ENCODE data around the gene NUBP1. TPM values are rescaled to one million over a fixed set of nuclear protein-coding genes. Genes with fewer than 3 reads are reported as not detected.

Gene NUBP1
- total RNA-seq, 1 experiment from 2014 or later = 31.5 TPM

DNA sequence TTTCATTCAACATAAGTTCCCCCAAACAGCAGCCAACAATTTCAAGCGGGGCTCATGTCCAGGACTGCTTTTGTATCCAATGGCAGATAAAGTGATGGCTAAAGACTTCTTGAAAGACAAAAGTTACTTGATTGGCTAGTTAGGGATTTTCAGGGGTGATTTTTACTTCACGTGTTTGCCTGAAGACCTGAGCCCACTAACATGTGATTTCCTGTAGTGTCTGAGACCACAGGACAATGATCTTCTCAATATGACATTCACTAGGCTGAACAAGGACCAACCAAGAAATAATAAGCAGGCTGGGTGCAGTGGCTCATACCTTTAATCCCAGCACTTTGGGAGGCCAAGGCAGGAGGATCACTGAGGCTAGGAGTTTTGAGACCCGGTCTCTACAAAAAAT lies 64.6 kb downstream of the NUBP1 start:
- Histone ChIP-seq H3K79me2 (ENCODE audit: insufficient read depth, low read length) (no peaks in the 10 kb centered on the region), H3K4me1 (ENCODE audit: control insufficient read depth in 1 of 2, insufficient read depth in 2 of 2, low read length in 2 of 2) (no peaks in the 10 kb centered on the region), H3K27ac (ENCODE audit: low read depth, low read length) (no peak overlapping the region), H3K4me2 (ENCODE audit: low read length) (no peak overlapping the region), H2AFZ (ENCODE audit: low read depth, low read length, poor library complexity, severe bottlenecking) (no peak overlapping the region), H3K9me3 (ENCODE audit: control insufficient read depth in 1 of 2, insufficient read depth in 1 of 2, low read depth in 1 of 2, low read length in 2 of 2) (no peaks in the 10 kb centered on the region), H3K36me3 (ENCODE audit: control insufficient read depth in 1 of 2, insufficient read depth in 2 of 2, low read length in 2 of 2) (no peaks in the 10 kb centered on the region), H3K9me2 (ENCODE audit: insufficient read depth) (no peaks in the 10 kb centered on the region), H3K27me3 (ENCODE audit: insufficient read depth, low read length) (0 out of 2 replicates have a peak, but pooled peaks cover 2% of the 10 kb centered on the region), H3K4me3 (replicated peaks in 1 of 2; ENCODE audit: low read depth in 1 of 2, low read length in 2 of 2) (no peak overlapping the region), H4K20me1 (ENCODE audit: insufficient read depth) (no peaks in the 10 kb centered on the region), H3K9ac (ENCODE audit: low read length) (no peak overlapping the region)
- no peak for DNase-seq (ENCODE audit: low read depth, low spot score)
- ChIA-PET RAD21 (ENCODE audit: low non-redundant PET in 1 of 2, low total read pairs in 2 of 2, uncharacterized antibody in 2 of 2, unreplicated experiment in 2 of 2) (interaction anchor here in 1 of 2 experiments (0.6 kb wide), 1 partner anchor 26 kb away, joined by 7 read pairs; no protein-coding TSS in a partner anchor), POLR2A (no interaction called here), CTCF (no interaction called here)
- intact Hi-C loops (cut with micrococcal nuclease) = loop anchor here (10.0 kb wide), 1 partner anchor 107 kb away; no protein-coding TSS in a partner anchor
- TF ChIP-seq SP1 (IDR thresholded peaks at IDR 0.05; ENCODE audit: low read depth) (no peak), FOSL1 (IDR thresholded peaks at IDR 0.05; ENCODE audit: low read depth) (no peak), EGR1 (IDR thresholded peaks at IDR 0.05; ENCODE audit: low read depth) (no peak), EZH2phosphoT487 (IDR thresholded peaks at IDR 0.05; ENCODE audit: borderline replicate concordance) (no peak), ELF1 (IDR thresholded peaks at IDR 0.05; ENCODE audit: borderline replicate concordance, low read depth) (no peak)
- TF ChIP-seq, protein P1, sequence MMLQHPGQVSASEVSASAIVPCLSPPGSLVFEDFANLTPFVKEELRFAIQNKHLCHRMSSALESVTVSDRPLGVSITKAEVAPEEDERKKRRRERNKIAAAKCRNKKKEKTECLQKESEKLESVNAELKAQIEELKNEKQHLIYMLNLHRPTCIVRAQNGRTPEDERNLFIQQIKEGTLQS (IDR thresholded peaks at IDR 0.05) = no peak
- TF ChIP-seq, protein P2, sequence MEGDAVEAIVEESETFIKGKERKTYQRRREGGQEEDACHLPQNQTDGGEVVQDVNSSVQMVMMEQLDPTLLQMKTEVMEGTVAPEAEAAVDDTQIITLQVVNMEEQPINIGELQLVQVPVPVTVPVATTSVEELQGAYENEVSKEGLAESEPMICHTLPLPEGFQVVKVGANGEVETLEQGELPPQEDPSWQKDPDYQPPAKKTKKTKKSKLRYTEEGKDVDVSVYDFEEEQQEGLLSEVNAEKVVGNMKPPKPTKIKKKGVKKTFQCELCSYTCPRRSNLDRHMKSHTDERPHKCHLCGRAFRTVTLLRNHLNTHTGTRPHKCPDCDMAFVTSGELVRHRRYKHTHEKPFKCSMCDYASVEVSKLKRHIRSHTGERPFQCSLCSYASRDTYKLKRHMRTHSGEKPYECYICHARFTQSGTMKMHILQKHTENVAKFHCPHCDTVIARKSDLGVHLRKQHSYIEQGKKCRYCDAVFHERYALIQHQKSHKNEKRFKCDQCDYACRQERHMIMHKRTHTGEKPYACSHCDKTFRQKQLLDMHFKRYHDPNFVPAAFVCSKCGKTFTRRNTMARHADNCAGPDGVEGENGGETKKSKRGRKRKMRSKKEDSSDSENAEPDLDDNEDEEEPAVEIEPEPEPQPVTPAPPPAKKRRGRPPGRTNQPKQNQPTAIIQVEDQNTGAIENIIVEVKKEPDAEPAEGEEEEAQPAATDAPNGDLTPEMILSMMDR (IDR thresholded peaks at IDR 0.05 in 2 of 3, conservative IDR thresholded peaks at IDR 0.05 in 1 of 3; ENCODE audit: borderline replicate concordance in 1 of 3, insufficient read depth in 1 of 3, low read depth in 2 of 3, low read length in 2 of 3) = no peak
- no peak for ATAC-seq
- BruUV-seq (replicated peaks) = no TSS peak

DNA sequence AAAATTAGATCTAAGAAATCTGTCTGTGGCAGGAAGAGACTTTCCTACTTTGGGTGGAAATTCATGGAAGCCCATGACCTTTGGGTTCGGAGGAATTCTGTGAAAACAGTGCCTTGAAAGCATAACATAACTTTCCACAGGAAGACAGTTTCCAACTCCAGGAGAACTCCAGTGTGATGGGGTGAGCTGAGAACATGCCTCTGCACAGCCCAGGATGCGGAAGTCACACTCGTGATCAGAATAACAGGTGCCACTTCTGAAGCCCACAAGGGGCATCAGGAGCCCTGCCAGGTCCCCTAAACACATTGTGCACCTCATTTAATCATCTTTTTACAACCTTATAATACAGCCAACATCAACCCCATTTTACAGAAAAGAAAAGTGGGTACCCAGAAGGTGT lies 65.2 kb downstream of the NUBP1 start:
- H3K36me3 ChIP-seq (ENCODE audit: control insufficient read depth in 1 of 2, insufficient read depth in 2 of 2, low read length in 2 of 2) = no peaks in the 10 kb centered on the region
- H4K20me1 ChIP-seq (ENCODE audit: insufficient read depth) = no peaks in the 10 kb centered on the region
- H3K27ac ChIP-seq (ENCODE audit: low read depth, low read length) = no peak overlapping the region
- no peaks in the 10 kb centered on the region for H3K79me2 ChIP-seq (ENCODE audit: insufficient read depth, low read length)
- RAD21 ChIA-PET (ENCODE audit: low non-redundant PET in 1 of 2, low total read pairs in 2 of 2, uncharacterized antibody in 2 of 2, unreplicated experiment in 2 of 2) = no interaction called here
- BruUV-seq (replicated peaks) = no TSS peak
- POLR2A ChIA-PET = no interaction called here
- no peaks in the 10 kb centered on the region for H3K9me2 ChIP-seq (ENCODE audit: insufficient read depth)
- H3K27me3 ChIP-seq (ENCODE audit: insufficient read depth, low read length) = 0 out of 2 replicates have a peak, but pooled peaks cover 2% of the 10 kb centered on the region
- no peaks in the 10 kb centered on the region for H3K9me3 ChIP-seq (ENCODE audit: control insufficient read depth in 1 of 2, insufficient read depth in 1 of 2, low read depth in 1 of 2, low read length in 2 of 2)
- H3K9ac ChIP-seq (ENCODE audit: low read length) = no peak overlapping the region
- CTCF ChIA-PET = no interaction called here
- DNase-seq (ENCODE audit: low read depth, low spot score) (no peak), ATAC-seq (no peak)
- H3K4me2 ChIP-seq (ENCODE audit: low read length) = no peak overlapping the region
- H2AFZ ChIP-seq (ENCODE audit: low read depth, low read length, poor library complexity, severe bottlenecking) = no peak overlapping the region
- intact Hi-C loops (cut with micrococcal nuclease) = loop anchor here (10.0 kb wide), 1 partner anchor 106 kb away; no protein-coding TSS in a partner anchor
- H3K4me1 ChIP-seq (ENCODE audit: control insufficient read depth in 1 of 2, insufficient read depth in 2 of 2, low read length in 2 of 2) = no peaks in the 10 kb centered on the region
- H3K4me3 ChIP-seq (replicated peaks in 1 of 2; ENCODE audit: low read depth in 1 of 2, low read length in 2 of 2) = no peak overlapping the region
- no peak for TF ChIP-seq JUND (IDR thresholded peaks at IDR 0.05)
- no peak for TF ChIP-seq SIN3A (IDR thresholded peaks at IDR 0.05; ENCODE audit: low read depth)
- TF ChIP-seq, protein P2 (IDR thresholded peaks at IDR 0.05 in 2 of 3, conservative IDR thresholded peaks at IDR 0.05 in 1 of 3; ENCODE audit: borderline replicate concordance in 1 of 3, insufficient read depth in 1 of 3, low read depth in 2 of 3, low read length in 2 of 3) = no peak
- no peak for TF ChIP-seq ZFX (IDR thresholded peaks at IDR 0.05)
- no peak for TF ChIP-seq SP1 (IDR thresholded peaks at IDR 0.05; ENCODE audit: low read depth)
- no peak for TF ChIP-seq EGR1 (IDR thresholded peaks at IDR 0.05; ENCODE audit: low read depth)
- TF ChIP-seq POLR2A (IDR thresholded peaks at IDR 0.05; ENCODE audit: borderline replicate concordance, extremely low read depth, insufficient read depth, insufficient read length) = no peak
- no peak for TF ChIP-seq POLR2AphosphoS5 (IDR thresholded peaks at IDR 0.05; ENCODE audit: low read depth, low read length)
- TF ChIP-seq ZNF274 (IDR thresholded peaks at IDR 0.05; ENCODE audit: low read depth, low read length) = no peak
- TF ChIP-seq EZH2phosphoT487 (IDR thresholded peaks at IDR 0.05; ENCODE audit: borderline replicate concordance) = no peak
- TF ChIP-seq YY1 (IDR thresholded peaks at IDR 0.05; ENCODE audit: extremely low read depth, insufficient replicate concordance, low read depth, low read length) = no peak
- no peak for TF ChIP-seq SRF (IDR thresholded peaks at IDR 0.05; ENCODE audit: low read depth)
- TF ChIP-seq ELF1 (IDR thresholded peaks at IDR 0.05; ENCODE audit: borderline replicate concordance, low read depth) = no peak
- TF ChIP-seq, protein P1 (IDR thresholded peaks at IDR 0.05) = no peak
